Endodermal cell (in vitro differentiated cells): ENCODE data around the gene CDH2. TPM values are rescaled to one million over a fixed set of nuclear protein-coding genes. Genes with fewer than 3 reads are reported as not detected.

Source experiments
- DNase-seq: peaks from one replicate; pipeline ENCODE4 v3.0.0-alpha.2; 2017
- H3K27ac ChIP-seq: 2 replicates; pipeline ENCODE4 v1.5.1; 2013; ENCODE audit warnings: mild to moderate bottlenecking, low read depth, low read length, moderate library complexity
- H3K27me3 ChIP-seq: 2 replicates; pipeline ENCODE4 v1.6.1; 2013; ENCODE audit warnings: mild to moderate bottlenecking, low read length, moderate library complexity; ENCODE audit not compliant: insufficient read depth, control insufficient read depth, poor library complexity, severe bottlenecking
- H3K36me3 ChIP-seq: 2 replicates; pipeline ENCODE4 v1.7.0; 2013; ENCODE audit warnings: mild to moderate bottlenecking, low read length, moderate library complexity; ENCODE audit not compliant: control insufficient read depth, insufficient read depth
- H3K4me1 ChIP-seq: one replicate; pipeline ENCODE4 v1.7.0; 2013; ENCODE audit warnings: low read length; ENCODE audit not compliant: control insufficient read depth, insufficient read depth
- H3K4me3 ChIP-seq: 2 replicates; pipeline ENCODE4 v1.5.1; 2013; ENCODE audit warnings: mild to moderate bottlenecking, low read length, moderate library complexity
- H3K9ac ChIP-seq: 2 replicates; pipeline ENCODE4 v1.6.1; 2013; ENCODE audit warnings: mild to moderate bottlenecking, low read length, moderate library complexity; ENCODE audit not compliant: poor library complexity, severe bottlenecking; ENCODE audit errors: extremely low read depth
- H3K9me3 ChIP-seq: 2 replicates; pipeline ENCODE4 v1.6.1; 2013; ENCODE audit warnings: mild to moderate bottlenecking, low read length, moderate library complexity; ENCODE audit not compliant: control insufficient read depth
- H3K27ac Mint-ChIP-seq: 2 replicates; pipeline ENCODE4 v1.8.0; 2020; ENCODE audit warnings: mixed read lengths
- H3K27me3 Mint-ChIP-seq: 2 replicates; pipeline ENCODE4 v1.8.0; 2021; ENCODE audit warnings: mild to moderate bottlenecking, mixed read lengths; ENCODE audit not compliant: insufficient read depth
- H3K36me3 Mint-ChIP-seq: 2 replicates; pipeline ENCODE4 v1.8.0; 2020; ENCODE audit warnings: low read depth, mixed read lengths
- H3K4me1 Mint-ChIP-seq: 2 replicates; pipeline ENCODE4 v1.8.0; 2020; ENCODE audit warnings: mixed read lengths
- H3K4me3 Mint-ChIP-seq: 2 replicates; pipeline ENCODE4 v1.8.0; 2020; ENCODE audit warnings: mild to moderate bottlenecking, moderate library complexity, mixed read lengths
- H3K9me3 Mint-ChIP-seq: 2 replicates; pipeline ENCODE4 v1.8.0; 2020; ENCODE audit warnings: mild to moderate bottlenecking, mixed read lengths
- CTCF ChIP-seq: fragments of 200-600 bp; sonication (generic); conservative IDR thresholded peaks from 2 replicates; pipeline ENCODE4 v1.5.0; 2021; ENCODE audit warnings: antibody characterized with exemption, mild to moderate bottlenecking
- WGBS, 2 experiments: methylation state at CpG; one replicate each; pipeline versions ENCODE4 v1.1.5 to v1.1.7; 2013; ENCODE audit warnings: missing lambda C conversion rate in 2 of 2, mixed read lengths in 1 of 2; ENCODE audit not compliant: insufficient coverage in 1 of 2, insufficient read length in 1 of 2; 5-methylcytosine and 5-hydroxymethylcytosine counted together
- total RNA-seq, 2 donors: library from RNA; stranded (reverse); fragmentation: NEBNext Ultra II Directional in 1 of 2; extraction: Animal tissue kit (Norgen Biotek cat#: 25700) in 1 of 2; gene quantifications; 2 replicates in 1 of 2; 3 replicates in 1 of 2; pipeline ENCODE4 v1.2.1, GENCODE V29; 2021

Gene CDH2
- total RNA-seq, 2 donors from 2014 or later = 486 to 572 TPM

- no peak for TF ChIP-seq CTCF
- Histone ChIP-seq H3K36me3 (peaks cover 80% of the 10 kb centered on the region), H3K9ac (peak overlapping the region; percentile 98), H3K4me1 (peaks cover 19% of the 10 kb centered on the region), H3K27ac (no peak overlapping the region), H3K4me3 (peak overlapping the region; percentile 84), H3K9me3 (no peaks in the 10 kb centered on the region), H3K27me3 (no peaks in the 10 kb centered on the region)
- Mint-ChIP-seq H3K36me3 (peaks cover 55% of the 10 kb centered on the region), H3K9me3 (no peaks in the 10 kb centered on the region), H3K27ac (no peak overlapping the region), H3K4me1 (peaks cover 54% of the 10 kb centered on the region), H3K27me3 (peaks cover 4% of the 10 kb centered on the region), H3K4me3 (peak overlapping the region; percentile 99)
- no peak for DNase-seq
- WGBS, 2 experiments = 67 to 80% methylated on average over 1 to 2 of the region's 3 CpGs
Observed at GRCh38 chr18:28171837-28172236, 5.1 kb downstream of the CDH2 start.

- H3K4me3 ChIP-seq = peak overlapping the region; percentile 84
- no peak overlapping the region for H3K27ac Mint-ChIP-seq
Observed at GRCh38 chr18:28168725-28169124, 8.2 kb downstream of the CDH2 start.

GRCh38 chr18:28167835-28168349 lies 9.0 kb downstream of the CDH2 start:
- Histone ChIP-seq H3K27ac (no peak overlapping the region), H3K9me3 (no peaks in the 10 kb centered on the region), H3K9ac (no peak overlapping the region), H3K36me3 (peaks cover 79% of the 10 kb centered on the region), H3K4me3 (peak overlapping the region; percentile 84), H3K4me1 (peaks cover 40% of the 10 kb centered on the region), H3K27me3 (no peaks in the 10 kb centered on the region)
- H3K4me3 Mint-ChIP-seq = no peak overlapping the region
- no peak for DNase-seq
- H3K9me3 Mint-ChIP-seq = no peaks in the 10 kb centered on the region
- H3K27ac Mint-ChIP-seq = no peak overlapping the region
- no peak for TF ChIP-seq CTCF
- peaks cover 74% of the 10 kb centered on the region for H3K4me1 Mint-ChIP-seq
- 84 to 96% methylated on average over 4 to 5 of the region's 8 CpGs for WGBS, 2 experiments
- peaks cover 45% of the 10 kb centered on the region for H3K36me3 Mint-ChIP-seq
- no peaks in the 10 kb centered on the region for H3K27me3 Mint-ChIP-seq

More at GRCh38 chr18:28168725-28169124, 8.2 kb downstream of the CDH2 start:
- Mint-ChIP-seq H3K4me3 (no peak overlapping the region), H3K27me3 (no peaks in the 10 kb centered on the region), H3K4me1 (peaks cover 71% of the 10 kb centered on the region), H3K36me3 (peaks cover 45% of the 10 kb centered on the region), H3K9me3 (no peaks in the 10 kb centered on the region)
- TF ChIP-seq CTCF = no peak
- no peaks in the 10 kb centered on the region for H3K27me3 ChIP-seq
- peaks cover 40% of the 10 kb centered on the region for H3K4me1 ChIP-seq
- H3K27ac ChIP-seq = no peak overlapping the region
- H3K9ac ChIP-seq = no peak overlapping the region
- peaks cover 87% of the 10 kb centered on the region for H3K36me3 ChIP-seq
- H3K9me3 ChIP-seq = no peaks in the 10 kb centered on the region
- DNase-seq = no peak
- WGBS, 2 experiments = 79 to 86% methylated on average over 1 of the region's 1 CpG
